HepG2 (cell line): ENCODE results near the gene PDE4D. TPM values are rescaled to one million over a fixed set of nuclear protein-coding genes. Genes with fewer than 3 reads are reported as not detected.
A peak's percentile ranks its signal among the peaks of the same experiment; 100 is the strongest.

Experiments
- ATAC-seq: fragments of 200-7000 bp; cut with Tn5 transposase; 3 replicates; pipeline ENCODE4 v1.9.1; 2020; ENCODE audit warnings: mild to moderate bottlenecking, moderate library complexity
- BruUV-seq: library from RNA; stranded (reverse); fragments of 400-500 nt; replicated peaks from 2 replicates; lab custom pipeline; 2021; lab: Mats Ljungman, UMichigan
- CTCF ChIA-PET: fragments of 300-600 bp; formaldehyde crosslinking; extraction: SDS; loops from one replicate; lab custom pipeline; 2021; ENCODE audit warnings: low total read pairs, inconsistent platforms, low intra/inter-chr PET ratio; lab: Yijun Ruan, JAX
- POLR2A ChIA-PET: fragments of 350-600 bp; sonication (Branson Sonifier 250); formaldehyde crosslinking; loops from one replicate; lab custom pipeline; 2020; ENCODE audit warnings: antibody characterized with exemption, inconsistent platforms; lab: Yijun Ruan, JAX
- DNase-seq: peaks from one replicate; pipeline ENCODE4 v3.0.0-alpha.2; 2015; ENCODE audit warnings: low spot score
- FAIRE-seq: peaks from 3 replicates; lab custom pipeline; 2011; peaks lifted over from hg19 to GRCh38; lab: Jason Lieb, UNC
- H2AFZ ChIP-seq: one replicate; pipeline ENCODE4 v1.6.1; 2011; ENCODE audit warnings: low read length, inconsistent platforms
- H3K27ac ChIP-seq: fragments of 300-600 bp; 3 replicates; pipeline ENCODE4 v1.8.0; 2011; ENCODE audit warnings: mixed run types, mild to moderate bottlenecking, mixed read lengths, low read length, inconsistent platforms; ENCODE audit not compliant: insufficient read depth; ENCODE audit errors: extremely low read length
- H3K27me3 ChIP-seq, 2 experiments: fragments of 200-600 bp in 1 of 2; 2 replicates in 1 of 2; 3 replicates in 1 of 2; pipeline versions ENCODE4 v1.6.0 to v1.8.0; 2011; ENCODE audit warnings: low read length in 2 of 2, mild to moderate bottlenecking in 2 of 2, moderate library complexity in 2 of 2, inconsistent platforms in 1 of 2; ENCODE audit not compliant: insufficient read depth in 2 of 2, control insufficient read depth in 1 of 2
- H3K36me3 ChIP-seq, 2 experiments: fragments of 200-600 bp in 1 of 2; replicated peaks in 1 of 2; 2 replicates in 1 of 2; 3 replicates in 1 of 2; pipeline versions ENCODE4 v1.5.1 to v1.8.0; 2011; ENCODE audit warnings: low read length in 2 of 2, inconsistent platforms in 1 of 2; ENCODE audit not compliant: insufficient read depth in 2 of 2, control insufficient read depth in 1 of 2
- H3K4me1 ChIP-seq: 2 replicates; pipeline ENCODE4 v1.5.1; 2012; ENCODE audit warnings: low read length, inconsistent platforms; ENCODE audit not compliant: insufficient read depth
- H3K4me2 ChIP-seq: 2 replicates; pipeline ENCODE4 v1.6.0; 2011; ENCODE audit warnings: low read depth, low read length, inconsistent platforms
- H3K4me3 ChIP-seq, 3 experiments: fragments of 200-600 bp in 1 of 3; sonication (generic), shearing (Covaris generic) in 1 of 3; replicated peaks in 1 of 3; 2 replicates each; pipeline ENCODE4 v1.5.1; 2011 to 2016; ENCODE audit warnings: low read length in 3 of 3, inconsistent platforms in 2 of 3, low read depth in 2 of 3, mild to moderate bottlenecking in 2 of 3, control low read depth in 1 of 3, mixed read lengths in 1 of 3; ENCODE audit not compliant: insufficient read depth in 1 of 3
- H3K79me2 ChIP-seq: one replicate; pipeline ENCODE4 v1.6.1; 2011; ENCODE audit warnings: low read length, inconsistent platforms; ENCODE audit not compliant: insufficient read depth
- H3K9ac ChIP-seq: 2 replicates; pipeline ENCODE4 v1.6.0; 2011; ENCODE audit warnings: mild to moderate bottlenecking, low read depth, low read length, inconsistent platforms; ENCODE audit not compliant: insufficient read depth
- H3K9me3 ChIP-seq: 2 replicates; pipeline ENCODE4 v1.5.1; 2012; ENCODE audit warnings: mild to moderate bottlenecking, low read length
- H4K20me1 ChIP-seq: 2 replicates; pipeline ENCODE4 v1.6.0; 2011; ENCODE audit warnings: inconsistent platforms, mild to moderate bottlenecking, low read length, moderate library complexity; ENCODE audit not compliant: insufficient read depth
- GABPB1 ChIP-seq: IDR thresholded peaks from 2 replicates; pipeline ENCODE4 v1.6.1; 2016; ENCODE audit warnings: mild to moderate bottlenecking, missing genetic modification reagents, moderate library complexity, missing compliant biosample characterization
- KDM4B ChIP-seq: sonication (generic); formaldehyde crosslinking; IDR thresholded peaks from 2 replicates; pipeline ENCODE4 v1.4.0; 2020; ENCODE audit warnings: missing genetic modification reagents
- NCOA5 ChIP-seq: sonication (generic); formaldehyde crosslinking; IDR thresholded peaks from 2 replicates; pipeline ENCODE4 v1.4.0; 2020; ENCODE audit warnings: missing genetic modification reagents
- ZNF362 ChIP-seq: sonication (generic); formaldehyde crosslinking; IDR thresholded peaks from 2 replicates; pipeline ENCODE4 v1.4.0; 2020; ENCODE audit warnings: missing genetic modification reagents, mild to moderate bottlenecking, borderline replicate concordance
- ZNF543 ChIP-seq: sonication (generic); formaldehyde crosslinking; IDR thresholded peaks from 2 replicates; pipeline ENCODE4 v1.4.0; 2020; ENCODE audit warnings: mild to moderate bottlenecking, missing genetic modification reagents
- ZNF557 ChIP-seq: sonication (generic); formaldehyde crosslinking; IDR thresholded peaks from 2 replicates; pipeline ENCODE4 v1.4.0; 2020; ENCODE audit warnings: missing genetic modification reagents
- ZNF7 ChIP-seq: IDR thresholded peaks from 2 replicates; pipeline ENCODE4 v1.6.1; 2016; ENCODE audit warnings: missing biosample characterization, missing genetic modification reagents
- WGBS: methylation state at CpG from one replicate; pipeline ENCODE4 v1.1.6; 2017; ENCODE audit warnings: low lambda C conversion rate; 5-methylcytosine and 5-hydroxymethylcytosine counted together
- in situ Hi-C: cut with HindIII; loops from 2 replicates; pipeline ENCODE4 v1.10.0; 2017; ENCODE audit warnings: low pct_unique_long_range_greater_than_20kb; ENCODE audit not compliant: extremely low pct_ligation_motif_present
- intact Hi-C: fragments of 100-400 bp; cut with micrococcal nuclease; formaldehyde crosslinking; loops from one replicate; pipeline ENCODE4 v1.10.0; 2022; ENCODE audit not compliant: unreplicated experiment
- polyA plus RNA-seq, 8 experiments: library from polyadenylated mRNA; depleted of rRNA in 3 of 8; stranded (reverse) in 7 of 8; unstranded in 1 of 8; fragments of >200 nt; fragmentation: Illumina TruSeq in 4 of 8; extraction: Trizol in 4 of 8; gene quantifications; 2 replicates each; pipeline versions ENCODE4 v1.2.1 to v1.2.3, GENCODE V29; 2011 to 2016; ENCODE audit warnings: low read depth in 4 of 8, missing spikeins in 1 of 8, mixed read lengths in 1 of 8; ENCODE audit not compliant: insufficient read depth in 1 of 8
- total RNA-seq, 5 experiments: library from RNA; depleted of rRNA; stranded (reverse); fragments of >200 nt; fragmentation: Illumina TruSeq; extraction: Trizol; gene quantifications; 2 replicates each; pipeline ENCODE4 v1.2.3, GENCODE V29; 2016; ENCODE audit warnings: low read depth in 1 of 5
- TF ChIP-seq, protein P1 (sequence below): IDR thresholded peaks from 2 replicates; pipeline ENCODE4 v1.6.1; 2016; ENCODE audit warnings: missing compliant biosample characterization, missing genetic modification reagents, borderline replicate concordance
- TF ChIP-seq, protein P2 (sequence below): sonication (generic); formaldehyde crosslinking; IDR thresholded peaks from 2 replicates; pipeline ENCODE4 v1.5.1; 2020; ENCODE audit warnings: mild to moderate bottlenecking, missing genetic modification reagents, borderline replicate concordance

The PDE4D gene
- total and polyA plus RNA-seq, 2 of the 13 experiments (the other 11 are each of a cell fraction or from before 2014, with no cell fraction given) = 7.0 to 12.2 TPM

DNA sequence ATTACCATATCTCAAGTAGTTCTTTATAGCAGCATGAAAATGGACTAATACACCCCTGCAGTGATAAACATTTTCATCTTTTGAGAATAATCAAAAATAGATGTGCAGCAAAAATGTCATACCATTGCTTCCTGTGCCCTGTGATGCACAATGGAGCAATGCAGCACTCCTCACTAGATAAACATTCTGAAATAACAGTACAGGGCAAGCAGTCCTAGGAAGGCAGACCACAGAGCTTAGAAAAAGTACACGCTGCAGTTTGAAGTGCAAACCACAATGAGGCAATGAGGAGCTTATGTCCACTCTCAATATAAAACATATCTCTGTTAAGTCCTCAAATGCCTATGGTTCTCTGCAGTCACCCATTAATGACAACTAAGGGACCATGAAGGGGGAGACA is 367.6 kb downstream of the PDE4D start:
- intact Hi-C loops = no loop called here
- no peak overlapping the region for H3K27ac ChIP-seq
- WGBS = no CpG with 5 or more reads among the region's 1 CpG
- TF ChIP-seq ZNF543 (CRISPR knock-in tag) = no peak
- no peak for TF ChIP-seq NCOA5
- no peak for TF ChIP-seq ZNF362 (CRISPR knock-in tag)
- TF ChIP-seq, protein P1, sequence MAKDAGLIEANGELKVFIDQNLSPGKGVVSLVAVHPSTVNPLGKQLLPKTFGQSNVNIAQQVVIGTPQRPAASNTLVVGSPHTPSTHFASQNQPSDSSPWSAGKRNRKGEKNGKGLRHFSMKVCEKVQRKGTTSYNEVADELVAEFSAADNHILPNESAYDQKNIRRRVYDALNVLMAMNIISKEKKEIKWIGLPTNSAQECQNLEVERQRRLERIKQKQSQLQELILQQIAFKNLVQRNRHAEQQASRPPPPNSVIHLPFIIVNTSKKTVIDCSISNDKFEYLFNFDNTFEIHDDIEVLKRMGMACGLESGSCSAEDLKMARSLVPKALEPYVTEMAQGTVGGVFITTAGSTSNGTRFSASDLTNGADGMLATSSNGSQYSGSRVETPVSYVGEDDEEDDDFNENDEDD (CRISPR knock-in tag) = no peak
- TF ChIP-seq, protein P2, sequence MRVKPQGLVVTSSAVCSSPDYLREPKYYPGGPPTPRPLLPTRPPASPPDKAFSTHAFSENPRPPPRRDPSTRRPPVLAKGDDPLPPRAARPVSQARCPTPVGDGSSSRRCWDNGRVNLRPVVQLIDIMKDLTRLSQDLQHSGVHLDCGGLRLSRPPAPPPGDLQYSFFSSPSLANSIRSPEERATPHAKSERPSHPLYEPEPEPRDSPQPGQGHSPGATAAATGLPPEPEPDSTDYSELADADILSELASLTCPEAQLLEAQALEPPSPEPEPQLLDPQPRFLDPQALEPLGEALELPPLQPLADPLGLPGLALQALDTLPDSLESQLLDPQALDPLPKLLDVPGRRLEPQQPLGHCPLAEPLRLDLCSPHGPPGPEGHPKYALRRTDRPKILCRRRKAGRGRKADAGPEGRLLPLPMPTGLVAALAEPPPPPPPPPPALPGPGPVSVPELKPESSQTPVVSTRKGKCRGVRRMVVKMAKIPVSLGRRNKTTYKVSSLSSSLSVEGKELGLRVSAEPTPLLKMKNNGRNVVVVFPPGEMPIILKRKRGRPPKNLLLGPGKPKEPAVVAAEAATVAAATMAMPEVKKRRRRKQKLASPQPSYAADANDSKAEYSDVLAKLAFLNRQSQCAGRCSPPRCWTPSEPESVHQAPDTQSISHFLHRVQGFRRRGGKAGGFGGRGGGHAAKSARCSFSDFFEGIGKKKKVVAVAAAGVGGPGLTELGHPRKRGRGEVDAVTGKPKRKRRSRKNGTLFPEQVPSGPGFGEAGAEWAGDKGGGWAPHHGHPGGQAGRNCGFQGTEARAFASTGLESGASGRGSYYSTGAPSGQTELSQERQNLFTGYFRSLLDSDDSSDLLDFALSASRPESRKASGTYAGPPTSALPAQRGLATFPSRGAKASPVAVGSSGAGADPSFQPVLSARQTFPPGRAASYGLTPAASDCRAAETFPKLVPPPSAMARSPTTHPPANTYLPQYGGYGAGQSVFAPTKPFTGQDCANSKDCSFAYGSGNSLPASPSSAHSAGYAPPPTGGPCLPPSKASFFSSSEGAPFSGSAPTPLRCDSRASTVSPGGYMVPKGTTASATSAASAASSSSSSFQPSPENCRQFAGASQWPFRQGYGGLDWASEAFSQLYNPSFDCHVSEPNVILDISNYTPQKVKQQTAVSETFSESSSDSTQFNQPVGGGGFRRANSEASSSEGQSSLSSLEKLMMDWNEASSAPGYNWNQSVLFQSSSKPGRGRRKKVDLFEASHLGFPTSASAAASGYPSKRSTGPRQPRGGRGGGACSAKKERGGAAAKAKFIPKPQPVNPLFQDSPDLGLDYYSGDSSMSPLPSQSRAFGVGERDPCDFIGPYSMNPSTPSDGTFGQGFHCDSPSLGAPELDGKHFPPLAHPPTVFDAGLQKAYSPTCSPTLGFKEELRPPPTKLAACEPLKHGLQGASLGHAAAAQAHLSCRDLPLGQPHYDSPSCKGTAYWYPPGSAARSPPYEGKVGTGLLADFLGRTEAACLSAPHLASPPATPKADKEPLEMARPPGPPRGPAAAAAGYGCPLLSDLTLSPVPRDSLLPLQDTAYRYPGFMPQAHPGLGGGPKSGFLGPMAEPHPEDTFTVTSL (CRISPR knock-in tag) = no peak
- no peak for TF ChIP-seq GABPB1 (CRISPR knock-in tag)
- TF ChIP-seq ZNF7 = no peak
- no peak for TF ChIP-seq ZNF557 (CRISPR knock-in tag)
- TF ChIP-seq KDM4B (CRISPR knock-in tag) = no peak
- H4K20me1 ChIP-seq = no peaks in the 10 kb centered on the region
- no peaks in the 10 kb centered on the region for H3K36me3 ChIP-seq
- H3K4me3 ChIP-seq = no peak overlapping the region
- no peaks in the 10 kb centered on the region for H3K9me3 ChIP-seq
- no peaks in the 10 kb centered on the region for H3K79me2 ChIP-seq
- H3K27me3 ChIP-seq = no peaks in the 10 kb centered on the region
- no peak overlapping the region for H2AFZ ChIP-seq
- ChIA-PET POLR2A (no interaction called here), CTCF (no interaction called here)
- ATAC-seq = peak; percentile 71
- BruUV-seq = no TSS peak
- in situ Hi-C loops = no loop called here
- H3K9ac ChIP-seq = no peak overlapping the region
- peak; percentile 27 for DNase-seq
- H3K4me2 ChIP-seq = no peak overlapping the region
- peaks cover 17% of the 10 kb centered on the region for H3K4me1 ChIP-seq
- no peak for FAIRE-seq
